Measurements from ENCODE around the gene PARD3B.
A peak's percentile ranks its signal among the peaks of the same experiment; 100 is the strongest.
"Not testable (repeated sequence)": the region's sequence is repeated elsewhere in the genome, so short reads cannot be mapped to it uniquely, and the experiment has no call there.

The PARD3B gene

GRCh38 chr2:204541637-204542036 is 3.6 kb upstream of the PARD3B start:
- DNase-seq: no peak

DNA sequence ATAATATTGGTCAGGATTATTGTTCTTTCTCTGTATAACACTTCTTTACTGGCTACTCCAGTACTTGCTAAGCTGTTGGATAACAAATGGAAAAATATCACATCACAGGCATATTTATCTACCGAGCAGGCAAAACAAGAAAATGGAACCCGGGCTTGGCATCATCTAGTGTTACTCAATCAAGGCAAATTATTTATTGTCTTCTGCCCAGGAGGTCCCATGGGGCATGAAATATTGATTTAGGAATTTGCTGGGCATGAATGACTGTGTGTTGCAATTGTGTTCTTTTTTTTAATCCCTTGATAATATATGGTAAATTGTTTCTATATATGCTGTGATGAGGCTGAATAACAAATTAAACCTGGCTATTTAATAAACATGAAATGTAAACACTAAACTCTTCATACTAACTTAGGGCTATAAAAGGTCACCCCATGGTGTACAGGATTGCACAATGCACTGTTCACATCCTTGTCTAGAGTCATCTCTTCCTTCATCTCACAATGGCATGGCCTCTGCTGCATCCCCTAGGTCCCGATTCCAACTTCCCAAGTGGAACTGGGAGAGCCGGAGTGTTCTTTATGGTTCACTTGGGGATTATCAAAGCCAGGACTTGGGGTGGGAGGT is 2.2 kb upstream of the PARD3B start:
- DNase-seq: no peak

DNA sequence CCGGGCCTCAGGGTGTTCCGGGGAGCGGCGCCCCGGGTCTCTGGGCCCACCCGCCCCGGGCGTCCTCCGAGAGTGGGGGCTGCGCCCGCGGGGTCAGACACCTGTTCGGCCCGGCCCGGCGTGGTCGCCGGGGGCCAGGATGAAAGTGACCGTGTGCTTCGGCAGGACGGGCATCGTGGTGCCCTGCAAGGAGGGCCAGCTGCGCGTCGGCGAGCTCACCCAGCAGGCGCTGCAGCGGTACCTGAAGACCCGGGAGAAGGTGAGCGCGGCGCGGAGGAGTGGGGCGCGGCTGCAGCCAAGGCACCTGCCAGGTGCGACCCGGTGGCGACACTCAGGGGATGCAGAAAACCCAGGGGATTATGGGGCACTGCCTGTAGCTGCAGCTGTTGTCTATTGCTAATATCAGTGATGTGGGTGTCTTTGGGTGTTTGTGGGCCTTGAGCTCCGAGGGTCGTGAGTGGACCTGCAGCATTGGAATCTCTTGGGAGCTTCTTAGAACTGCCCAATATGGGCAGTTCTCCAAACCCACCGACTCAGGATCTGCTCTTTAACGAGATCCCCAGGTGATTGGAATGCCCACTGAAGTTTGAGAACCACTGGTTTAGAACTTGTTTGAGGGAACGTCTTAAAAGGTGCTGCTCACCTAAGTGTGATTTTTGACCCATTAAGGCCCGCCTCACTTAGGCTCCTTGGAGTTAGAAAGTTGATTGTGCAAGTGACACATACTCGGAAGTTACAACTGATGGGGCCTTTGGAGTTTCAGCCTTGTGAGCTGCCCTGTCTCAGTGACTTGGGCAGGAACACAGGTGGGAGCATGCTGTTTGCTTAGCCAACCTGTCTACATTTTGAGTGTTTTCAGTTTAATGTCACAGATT is 823 bp downstream of the PARD3B start:
- DNase-seq: peak in 1 of 2 experiments; percentile 18

DNA sequence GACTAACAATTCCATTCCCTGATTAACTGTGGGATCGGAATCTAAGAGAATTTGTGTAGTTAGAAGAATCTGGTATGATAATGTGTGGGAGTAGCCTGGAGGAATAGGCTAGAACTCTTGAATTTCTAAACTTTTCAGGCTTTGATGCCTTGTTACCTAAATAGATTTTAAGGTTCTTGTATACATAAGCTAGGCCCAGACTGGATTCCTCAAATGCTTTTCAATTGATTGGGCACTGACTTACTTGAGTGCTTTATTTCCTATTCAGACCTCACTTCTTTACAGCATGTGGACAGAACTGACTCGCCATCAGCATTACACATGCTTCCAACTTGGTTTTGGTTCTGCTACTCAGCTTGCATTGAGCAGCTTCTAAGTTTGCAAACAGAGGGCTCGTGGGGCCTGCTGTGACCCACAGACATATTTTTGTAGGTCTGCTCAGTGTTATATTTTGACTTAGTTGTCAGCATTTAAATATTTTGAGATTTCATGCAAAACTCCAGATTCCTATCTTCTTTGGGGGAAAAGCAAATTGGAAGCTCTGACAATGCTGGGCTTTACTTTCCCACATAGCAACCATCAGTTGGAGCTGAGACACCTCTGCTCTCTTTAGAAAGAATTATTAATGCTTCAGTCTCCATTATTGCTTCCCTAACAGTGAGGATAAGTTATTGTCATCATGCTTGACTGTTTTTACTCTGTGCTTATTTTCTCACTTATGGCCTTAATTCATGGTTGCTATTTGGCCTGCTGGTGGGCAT is 5.7 kb downstream of the PARD3B start:
- DNase-seq: no peak

DNA sequence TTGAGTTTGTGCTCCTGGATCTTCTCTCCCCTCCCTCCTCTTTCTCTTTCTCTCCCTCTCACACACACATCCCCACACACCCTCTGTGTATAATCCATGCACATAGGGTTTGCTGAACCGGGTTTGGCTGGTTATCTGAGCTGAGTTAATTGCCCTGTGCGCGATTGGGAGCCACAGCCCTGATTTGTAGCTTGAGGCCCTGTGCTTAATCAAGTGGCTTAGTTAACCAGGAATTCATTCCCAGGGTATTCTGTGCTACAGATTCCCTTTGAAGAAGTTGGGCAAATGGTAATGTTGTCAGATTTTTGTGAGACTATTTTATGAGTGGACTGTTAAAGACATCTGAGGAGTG is 6.2 kb downstream of the PARD3B start:
- no peak for DNase-seq

DNA sequence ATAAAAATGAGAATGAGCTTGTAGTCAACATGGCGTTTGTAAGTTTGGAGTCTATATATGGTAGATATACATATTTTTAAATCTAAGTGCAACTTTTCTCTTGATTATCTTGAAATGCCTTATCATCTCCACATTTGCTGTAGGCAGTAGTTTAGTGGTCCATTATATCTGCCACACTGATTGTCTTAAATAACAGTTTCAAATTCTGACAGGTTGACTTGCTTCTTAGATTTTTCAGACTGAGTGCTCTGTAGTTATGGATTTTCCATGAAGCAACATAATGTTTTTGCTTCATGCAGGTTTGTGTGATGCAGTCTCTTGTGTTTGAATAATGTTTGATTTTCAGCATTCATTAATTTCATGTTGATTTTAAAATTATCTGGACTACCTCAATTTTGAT is 12.3 kb downstream of the PARD3B start:
- no peak for DNase-seq

- not testable (repeated sequence) for DNase-seq
These were observed 14.1 kb downstream of the PARD3B start for GRCh38 chr2:204559358-204559757.

GRCh38 chr2:204560902-204561301 is 15.6 kb downstream of the PARD3B start:
- DNase-seq: no peak

DNA sequence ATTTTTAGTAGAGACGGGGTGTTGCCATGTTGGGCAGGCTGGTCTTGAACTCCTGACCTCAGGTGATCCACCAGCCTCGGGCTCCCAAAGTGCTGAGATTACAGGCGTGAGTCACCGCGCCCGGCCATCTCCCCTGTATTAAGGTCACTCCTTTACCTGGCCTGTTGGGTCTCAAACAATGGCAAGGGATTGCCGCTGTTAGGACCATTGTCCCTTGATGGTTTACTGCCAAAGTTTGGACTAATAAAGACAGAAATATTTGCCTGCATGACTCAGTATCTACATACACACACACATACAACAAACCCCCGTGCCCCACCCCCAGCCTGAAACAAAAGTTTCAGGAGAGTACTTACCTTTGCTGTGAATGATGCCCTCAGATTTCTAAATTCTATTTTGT is 16.5 kb downstream of the PARD3B start:
- no peak for DNase-seq

DNA sequence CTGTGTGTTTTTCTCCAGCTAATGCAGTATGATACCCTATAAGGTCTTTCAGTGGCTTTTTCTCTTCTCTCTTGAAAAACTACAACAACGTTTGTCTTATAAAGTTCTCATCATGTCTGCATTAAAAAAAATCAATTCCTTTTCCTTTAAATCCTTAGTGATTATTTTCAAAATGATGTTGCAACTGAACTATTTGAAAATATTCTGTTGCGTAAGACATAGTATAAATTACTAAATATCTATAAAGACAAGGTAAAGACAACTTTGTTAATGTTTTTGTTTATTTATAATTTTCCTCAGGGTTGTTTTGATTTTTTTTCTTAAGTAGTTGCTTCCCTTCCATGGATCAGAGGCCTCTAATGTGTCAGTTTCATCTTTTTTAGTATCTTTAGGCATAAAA is 21.2 kb downstream of the PARD3B start:
- DNase-seq: no peak

GRCh38 chr2:204570421-204570820 is 25.1 kb downstream of the PARD3B start:
- DNase-seq: no peak

DNA sequence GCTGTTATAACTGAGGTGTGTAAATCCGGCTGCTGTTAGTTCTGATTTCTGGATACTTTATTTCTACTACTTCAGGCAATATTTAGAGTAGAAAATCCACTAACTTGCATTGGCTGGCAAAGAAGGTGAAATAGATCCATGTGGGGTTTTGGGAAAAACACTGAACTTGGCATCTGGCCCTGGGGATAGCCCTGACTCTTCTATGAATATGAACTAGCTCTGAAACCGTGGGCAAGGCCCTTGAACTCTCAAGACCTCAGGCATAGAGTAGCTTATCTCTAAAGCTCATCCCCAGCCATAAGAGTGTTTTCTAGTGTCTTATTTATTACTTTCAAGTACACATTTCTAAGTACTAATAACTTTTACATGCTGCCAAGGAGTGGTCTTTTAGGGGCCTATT is 25.8 kb downstream of the PARD3B start:
- DNase-seq: no peak

GRCh38 chr2:204571911-204572310 is 26.6 kb downstream of the PARD3B start:
- no peak for DNase-seq

GRCh38 chr2:204573221-204573620 is 27.9 kb downstream of the PARD3B start:
- DNase-seq: no peak

GRCh38 chr2:204574486-204574885 is 29.2 kb downstream of the PARD3B start:
- no peak for DNase-seq

GRCh38 chr2:204575463-204575862 is 30.2 kb downstream of the PARD3B start:
- DNase-seq: no peak

DNA sequence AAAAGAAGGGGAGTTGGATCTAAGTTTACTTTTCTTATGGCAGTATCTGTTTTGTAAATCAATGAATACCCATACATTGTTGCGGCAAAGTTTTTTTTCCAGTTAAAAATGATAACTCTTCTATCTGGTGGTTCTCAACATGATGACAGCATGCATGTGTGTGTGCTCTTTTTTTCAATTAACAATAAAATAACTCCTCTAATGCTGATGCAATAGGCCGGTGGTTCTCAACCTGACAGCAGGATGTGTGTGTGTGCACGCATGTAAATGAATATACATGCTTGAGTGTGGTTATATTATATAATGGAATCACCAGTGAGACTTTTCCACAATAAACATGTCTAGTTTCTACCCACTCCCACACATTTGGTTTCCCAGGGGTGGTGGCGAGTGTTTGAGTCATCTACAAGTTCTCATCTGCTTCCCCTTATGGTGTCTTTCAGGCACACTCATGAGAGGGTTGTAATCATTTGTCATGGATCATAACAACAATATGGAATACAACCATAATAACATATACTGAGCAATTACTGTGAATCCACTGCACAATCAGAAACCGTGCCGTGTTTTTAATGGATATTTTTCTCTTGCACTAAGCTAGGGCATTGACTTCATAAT is 31.2 kb downstream of the PARD3B start:
- peak in 1 of 2 experiments; percentile 23 for DNase-seq

- DNase-seq: no peak
These were observed 33.8 kb downstream of the PARD3B start for GRCh38 chr2:204578928-204579598.

DNA sequence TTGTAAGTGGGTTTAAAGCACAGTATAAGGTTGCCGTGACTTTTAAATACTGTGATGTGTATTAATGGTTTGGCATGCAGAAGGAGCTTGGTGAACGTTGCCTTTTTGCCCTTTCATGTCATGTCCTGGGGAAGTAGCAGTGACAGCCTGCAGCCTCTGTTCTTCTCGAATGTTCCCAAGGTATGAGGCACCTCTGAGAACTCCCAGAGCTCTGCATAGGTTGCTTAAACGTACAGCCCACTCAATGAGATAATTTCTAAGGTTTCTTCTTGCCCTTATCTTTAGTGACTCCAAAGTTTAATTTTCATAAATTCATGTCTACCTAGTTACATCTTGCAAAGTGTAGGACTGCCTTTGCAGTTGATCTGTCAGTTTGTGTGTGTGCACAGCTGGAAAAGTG is 36.7 kb downstream of the PARD3B start:
- no peak for DNase-seq

GRCh38 chr2:204583773-204584172 is 38.5 kb downstream of the PARD3B start:
- DNase-seq: no peak

DNA sequence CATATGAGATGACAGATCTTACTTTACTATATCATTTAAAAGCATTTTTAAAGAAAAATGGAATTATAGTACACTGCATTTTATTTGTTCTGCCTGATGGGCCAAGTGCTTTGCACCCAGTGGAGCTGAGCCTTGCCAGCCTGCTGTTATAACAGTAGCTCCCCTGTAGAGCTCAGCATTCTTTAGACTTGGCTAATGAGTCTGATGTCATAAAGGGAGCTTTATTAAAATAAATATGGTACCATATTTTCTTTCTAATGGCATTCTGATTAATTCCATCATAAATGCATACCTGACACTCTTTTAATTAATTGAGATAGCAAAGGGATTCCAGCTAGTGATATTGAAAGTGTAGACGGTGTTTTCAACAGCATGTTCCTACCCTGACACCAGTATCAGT is 40.7 kb downstream of the PARD3B start:
- DNase-seq: no peak

DNA sequence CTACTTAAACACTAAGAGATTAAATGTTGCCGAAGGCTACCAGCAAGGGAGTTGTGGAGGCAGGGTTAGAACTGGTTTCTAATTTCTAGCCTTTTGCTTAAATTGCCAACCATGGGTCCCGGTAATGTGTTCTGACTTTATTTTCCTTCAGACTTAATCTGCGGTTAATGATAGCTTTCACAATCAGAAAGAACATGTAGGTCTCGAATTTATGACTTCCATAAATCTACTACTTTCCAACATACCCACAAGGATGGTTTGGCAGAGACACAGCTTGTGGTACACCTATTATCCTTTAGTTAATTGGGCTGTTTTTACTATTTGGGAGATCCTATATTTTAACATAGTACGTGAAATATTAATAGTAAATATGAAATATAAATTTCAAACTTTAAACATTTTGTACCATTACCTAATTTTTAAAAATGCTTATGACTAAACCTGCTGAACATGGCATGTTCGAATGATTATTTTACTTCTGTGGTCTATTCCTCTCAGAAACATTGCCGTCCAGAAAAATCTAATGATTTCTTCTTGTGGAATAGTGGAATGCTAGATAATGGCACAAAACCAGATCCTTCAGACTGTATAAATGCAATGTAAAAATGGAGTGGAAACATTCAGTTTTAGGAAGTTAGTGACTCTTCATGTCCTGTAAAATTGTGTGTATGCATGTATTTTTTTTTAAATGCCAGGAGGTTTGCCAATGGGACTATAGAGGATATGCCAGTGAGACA is 41.3 kb downstream of the PARD3B start:
- DNase-seq: no peak
